ENCODE results near the gene BIN1.

Gene BIN1

DNA sequence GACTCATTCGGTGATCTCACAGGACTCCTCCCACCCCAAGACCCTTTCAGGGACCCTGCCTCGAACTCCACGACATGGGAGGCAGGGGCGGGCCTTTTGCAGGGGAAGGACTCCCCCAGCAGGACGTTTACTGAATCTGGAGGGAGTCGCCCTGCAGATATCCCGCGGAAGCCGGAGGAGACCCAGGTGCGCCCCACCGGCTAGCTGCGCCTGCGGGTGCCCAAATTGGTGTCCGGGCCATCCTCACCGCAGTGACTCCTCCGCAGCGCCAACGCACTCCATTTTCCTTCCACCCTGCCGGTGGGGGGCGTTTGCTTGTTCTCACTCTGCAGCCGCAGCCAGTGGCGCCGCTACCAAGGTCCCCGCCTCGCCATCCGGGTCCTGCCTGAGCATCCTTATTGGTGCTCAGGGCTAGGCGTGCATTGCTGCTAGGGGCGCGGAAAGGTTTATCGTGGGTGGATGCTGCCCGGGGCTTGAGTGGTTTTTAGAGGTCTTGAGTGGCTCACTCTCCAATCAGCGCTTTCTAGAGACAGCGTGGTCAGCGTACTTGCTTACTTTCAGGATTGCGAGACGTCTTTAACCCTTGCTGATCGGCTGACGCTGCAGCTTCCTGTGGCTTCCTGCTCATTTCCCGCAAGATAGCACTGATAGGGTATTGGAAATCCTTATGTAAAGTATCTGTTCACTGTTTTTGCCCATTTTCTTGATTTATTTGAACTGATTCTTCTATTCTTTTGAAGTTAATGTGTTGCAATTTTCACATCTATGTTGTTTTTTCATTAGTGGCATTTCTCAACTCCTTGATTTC lies 81.4 kb downstream of the BIN1 start:
- DNase-seq (ENCODE audit: low read depth in 1 of 2, low spot score in 1 of 2): peak; percentile 39 to 42

DNA sequence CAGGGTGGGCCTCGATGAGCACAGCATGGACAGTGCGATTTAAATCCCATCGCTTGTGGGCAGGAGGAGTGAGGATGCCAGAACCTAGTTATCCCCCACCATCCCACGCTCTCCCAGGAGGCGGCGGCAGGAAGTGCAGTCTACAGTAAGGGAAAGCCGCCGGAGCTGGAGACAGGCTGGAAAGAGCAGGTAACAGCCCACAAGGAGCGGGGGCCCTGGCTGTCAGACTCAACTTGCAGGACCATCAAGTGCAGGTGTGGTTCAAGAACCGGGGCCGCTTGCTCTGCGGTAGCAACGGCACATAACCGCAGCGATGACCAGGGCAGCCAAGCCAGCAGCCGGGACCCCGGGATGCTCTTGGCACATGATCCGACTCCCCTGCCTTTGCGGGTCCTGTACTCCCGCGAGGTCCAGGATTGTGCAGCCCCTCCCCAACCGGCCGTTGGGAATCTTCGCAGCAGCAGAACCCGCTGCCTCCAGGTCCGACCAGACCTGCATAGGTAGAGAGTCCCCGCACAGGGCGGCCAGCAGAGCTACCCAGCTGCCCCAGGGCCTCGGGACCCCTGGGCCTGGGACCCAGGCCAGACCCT lies 82.1 kb downstream of the BIN1 start:
- DNase-seq (ENCODE audit: low read depth in 1 of 2, low spot score in 1 of 2): no peak

DNA sequence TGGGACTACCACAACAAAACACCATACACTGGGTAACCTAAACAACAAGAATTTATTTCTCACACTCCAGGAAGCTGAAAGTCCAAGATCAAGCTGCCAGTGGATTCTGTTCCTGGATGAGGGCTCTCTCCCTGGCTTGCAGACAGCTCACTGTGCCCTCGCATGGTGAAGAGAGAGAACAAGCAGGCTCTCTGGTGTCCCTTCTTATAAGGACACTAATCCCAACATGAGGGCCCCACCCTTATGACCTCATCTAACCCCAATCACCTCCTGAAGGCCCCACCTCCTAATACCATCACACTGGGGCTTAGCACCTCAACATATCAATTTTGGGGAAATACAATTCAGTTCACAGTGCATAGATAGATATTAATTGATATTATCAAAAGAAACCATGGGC lies 83.5 kb downstream of the BIN1 start:
- no peak for DNase-seq (ENCODE audit: low read depth in 1 of 2, low spot score in 1 of 2)

DNA sequence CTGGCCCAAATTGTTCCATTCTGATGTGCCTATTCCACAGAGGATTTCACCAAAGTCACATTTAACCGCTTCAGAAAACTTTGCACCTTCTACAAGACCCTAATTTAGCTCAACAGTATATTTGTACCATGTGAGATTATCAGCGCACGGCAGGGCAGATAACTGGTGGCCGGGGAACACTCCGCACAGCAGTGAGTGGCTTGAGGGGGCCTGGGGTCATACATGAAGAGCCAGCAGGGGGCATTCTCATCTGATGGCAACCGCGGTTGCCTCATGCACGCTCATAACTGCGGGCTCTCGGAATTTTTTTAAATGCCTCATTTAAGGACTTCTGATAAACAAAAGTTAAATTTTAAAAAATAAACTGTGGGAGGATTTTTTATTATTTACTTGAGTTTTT lies 84.1 kb downstream of the BIN1 start:
- DNase-seq (ENCODE audit: low read depth in 1 of 2, low spot score in 1 of 2): no peak

DNA sequence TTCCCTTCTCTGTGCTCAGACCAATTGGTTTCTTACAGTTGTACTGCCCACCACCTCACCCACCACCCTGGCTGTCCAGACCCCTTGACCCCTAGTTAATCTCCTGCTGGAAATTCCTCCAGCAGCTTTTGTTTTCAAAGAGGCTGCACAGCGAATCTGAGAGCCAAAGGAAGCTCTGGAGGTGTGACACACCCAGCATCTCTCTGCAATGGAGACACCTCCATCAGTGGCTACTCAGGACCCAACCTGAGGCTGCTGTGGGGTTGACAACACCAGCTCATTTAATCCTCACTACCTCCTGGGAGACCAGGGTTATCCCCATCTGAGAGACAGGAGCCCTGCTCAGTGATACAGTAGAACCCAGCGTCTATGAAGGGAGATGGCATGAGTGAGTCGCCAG lies 86.4 kb downstream of the BIN1 start:
- no peak for DNase-seq (ENCODE audit: low read depth in 1 of 2, low spot score in 1 of 2)

DNA sequence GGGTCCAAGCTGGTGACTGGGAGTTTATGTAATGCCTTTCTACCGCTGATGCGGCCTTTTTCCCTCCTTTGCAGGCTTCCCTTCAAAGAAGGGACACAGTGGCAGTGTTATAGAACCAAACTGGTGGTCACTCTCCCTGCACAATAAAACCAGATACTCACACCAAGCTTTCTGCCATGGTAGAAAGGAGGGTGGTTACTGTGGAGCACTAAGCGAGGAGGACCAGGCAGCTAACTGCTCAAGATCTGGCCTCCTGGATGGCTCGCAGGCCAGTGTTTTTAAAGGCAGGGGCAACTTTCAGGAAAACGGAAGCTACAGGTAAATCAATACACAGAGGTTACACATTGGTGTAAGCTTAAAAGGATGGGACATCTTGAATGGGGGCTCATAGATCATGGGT lies 89.4 kb downstream of the BIN1 start:
- DNase-seq (ENCODE audit: low read depth in 1 of 2, low spot score in 1 of 2): no peak

DNA sequence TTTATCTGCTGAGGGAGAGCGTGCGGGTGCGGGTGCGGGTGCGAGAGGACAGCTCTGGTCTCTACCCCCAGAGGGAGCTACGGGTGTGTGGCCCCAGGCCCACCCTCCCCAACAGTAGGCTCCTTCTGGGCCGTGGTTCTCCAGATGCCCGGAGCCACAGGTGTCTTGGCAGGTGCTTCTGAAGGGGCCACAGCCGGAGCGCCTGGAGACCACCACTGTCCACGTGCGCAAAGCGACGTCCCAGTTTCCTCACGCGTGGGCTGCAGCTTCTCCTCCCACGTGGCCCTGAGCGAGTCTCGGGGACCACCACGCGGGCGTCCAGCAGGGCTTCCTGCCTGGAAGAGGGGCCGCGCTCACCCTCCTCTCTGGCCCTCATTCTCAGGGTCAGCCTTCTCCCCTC lies 90.6 kb downstream of the BIN1 start:
- DNase-seq (ENCODE audit: low read depth in 1 of 2, low spot score in 1 of 2): no peak

DNA sequence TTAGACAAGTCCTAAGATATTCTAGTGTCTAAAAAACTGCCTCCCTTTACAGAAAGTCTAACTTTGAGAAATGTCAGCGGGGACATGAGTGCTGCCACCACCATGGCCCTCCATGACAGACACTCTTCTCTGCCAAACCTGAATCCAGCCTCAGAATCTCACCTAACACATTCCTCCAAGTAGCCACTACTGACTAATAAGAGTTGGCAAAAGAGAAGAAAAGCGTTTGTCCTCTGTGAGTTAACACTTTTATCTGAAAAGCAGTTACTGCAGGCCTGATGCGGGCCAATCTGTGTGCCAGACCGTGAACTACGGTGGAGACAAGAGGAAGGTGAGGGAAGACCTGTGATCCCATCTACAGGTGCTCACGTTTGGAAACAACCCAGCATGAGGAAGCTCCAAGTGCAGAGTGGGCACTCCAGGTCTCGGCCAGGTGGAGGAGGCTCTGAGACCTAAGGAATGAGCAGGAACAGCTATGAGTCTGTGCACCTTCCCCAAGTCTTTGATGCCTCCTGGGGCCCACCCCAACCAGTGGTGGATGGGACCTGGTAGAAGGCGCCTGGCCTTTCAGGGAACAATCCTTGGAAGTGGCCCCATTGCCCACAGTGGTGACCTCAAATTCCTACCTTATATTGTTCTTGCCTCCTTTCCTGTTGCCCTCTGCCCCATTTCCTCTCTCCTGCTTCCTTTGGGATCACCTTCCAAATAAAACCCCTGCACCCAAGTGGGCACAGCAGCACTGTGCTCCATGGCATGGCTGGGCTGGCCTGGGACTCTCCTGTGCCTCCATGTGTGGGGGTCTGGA lies 91.6 kb downstream of the BIN1 start:
- no peak for DNase-seq (ENCODE audit: low read depth in 1 of 2, low spot score in 1 of 2)

DNA sequence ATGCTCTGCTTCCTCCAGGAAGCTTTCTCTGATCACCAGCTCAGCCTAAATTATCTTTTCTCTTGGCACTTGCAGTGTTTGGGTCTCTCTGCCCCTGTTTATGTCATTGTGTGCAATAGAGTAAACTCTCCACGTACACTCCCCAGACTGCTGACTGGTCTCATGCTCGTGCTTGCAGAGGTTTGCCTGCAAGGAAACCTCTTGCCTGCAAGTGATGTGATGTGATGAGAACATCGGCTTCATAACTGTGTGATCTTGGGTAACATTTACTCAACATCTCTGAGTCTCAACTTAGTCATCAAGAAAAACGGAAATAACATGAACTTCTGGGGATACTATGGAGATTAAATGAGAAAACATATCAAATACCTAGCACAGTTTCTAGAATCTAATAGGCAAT lies 92.3 kb downstream of the BIN1 start:
- DNase-seq (ENCODE audit: low read depth in 1 of 2, low spot score in 1 of 2): no peak

DNA sequence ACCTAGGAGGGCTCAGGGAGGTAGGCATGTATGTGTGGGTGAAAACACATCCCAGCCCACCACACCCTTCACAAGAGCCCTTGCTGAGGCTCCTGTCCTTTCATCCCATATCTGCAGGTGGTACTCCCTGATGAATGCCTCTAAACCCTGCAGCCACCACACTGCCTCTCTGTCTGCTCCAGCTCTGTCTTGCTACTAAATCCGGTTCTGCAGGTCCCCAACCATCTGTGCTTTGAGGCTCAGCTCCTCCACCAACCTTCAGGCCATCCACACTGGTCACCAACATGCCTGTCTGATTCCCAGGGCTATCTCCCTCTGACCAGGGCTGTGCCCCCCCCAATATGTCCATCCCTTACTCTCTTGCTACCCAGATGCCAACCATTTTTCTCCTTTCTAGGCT lies 92.7 kb downstream of the BIN1 start:
- no peak for DNase-seq (ENCODE audit: low read depth in 1 of 2, low spot score in 1 of 2)

DNA sequence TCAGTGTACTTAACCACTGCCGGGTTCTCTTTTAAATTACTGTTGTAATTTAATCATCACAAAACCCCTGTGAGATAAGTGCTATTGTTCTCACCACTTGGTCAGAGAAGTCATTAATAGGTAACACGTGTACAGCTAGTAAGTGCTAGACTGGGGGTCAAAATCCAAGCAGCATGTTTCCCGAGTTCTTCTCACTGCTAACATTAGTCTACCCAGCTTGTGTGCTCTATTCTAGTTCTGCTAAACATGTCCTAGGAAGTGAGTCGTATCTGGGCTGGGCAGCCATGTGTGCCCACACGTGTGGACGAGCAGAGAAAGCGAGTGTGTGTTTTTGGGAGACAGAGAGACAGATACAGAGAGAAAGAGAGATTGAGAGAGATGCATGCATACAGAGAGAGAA lies 94.1 kb downstream of the BIN1 start:
- DNase-seq (ENCODE audit: low read depth in 1 of 2, low spot score in 1 of 2): no peak

DNA sequence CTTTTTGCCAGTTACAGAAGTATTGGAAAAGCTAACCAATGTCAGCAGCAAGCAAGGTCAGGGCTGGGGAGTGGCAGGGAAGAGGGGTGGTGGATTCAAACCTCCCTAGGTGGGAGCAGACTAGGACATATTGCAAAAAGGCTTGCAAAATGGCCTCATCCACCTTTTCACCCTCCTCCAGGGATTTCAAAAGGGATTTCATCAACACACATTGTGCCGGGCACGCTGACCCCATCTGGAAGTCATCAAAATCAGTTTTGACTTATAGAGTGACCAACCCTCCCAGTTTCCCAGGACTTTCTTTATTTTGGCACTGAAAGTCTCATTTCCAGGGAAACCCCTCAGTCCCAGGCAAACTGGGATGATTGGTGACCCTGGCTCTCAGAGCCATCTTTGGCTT lies 94.7 kb downstream of the BIN1 start:
- DNase-seq (ENCODE audit: low read depth in 1 of 2, low spot score in 1 of 2): no peak

DNA sequence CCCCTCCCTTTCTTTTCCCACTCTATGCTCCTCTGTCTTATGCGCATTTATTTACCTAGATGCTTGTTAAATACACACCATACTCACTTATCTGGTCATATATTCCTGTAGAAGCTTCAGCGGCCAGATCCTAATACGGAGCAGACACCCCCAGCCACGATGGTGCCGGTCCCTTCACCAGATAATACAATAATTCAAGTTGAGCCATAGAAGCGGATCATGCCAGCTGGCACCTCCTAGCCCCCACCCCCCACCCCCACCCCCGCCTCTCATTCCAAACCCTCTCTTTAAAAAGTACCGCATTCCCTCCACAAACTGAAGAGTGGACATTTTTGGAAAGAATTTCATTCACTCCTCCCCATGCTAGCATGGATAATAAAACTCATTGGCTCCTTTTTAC lies 95.2 kb downstream of the BIN1 start:
- DNase-seq (ENCODE audit: low read depth in 1 of 2, low spot score in 1 of 2): no peak

DNA sequence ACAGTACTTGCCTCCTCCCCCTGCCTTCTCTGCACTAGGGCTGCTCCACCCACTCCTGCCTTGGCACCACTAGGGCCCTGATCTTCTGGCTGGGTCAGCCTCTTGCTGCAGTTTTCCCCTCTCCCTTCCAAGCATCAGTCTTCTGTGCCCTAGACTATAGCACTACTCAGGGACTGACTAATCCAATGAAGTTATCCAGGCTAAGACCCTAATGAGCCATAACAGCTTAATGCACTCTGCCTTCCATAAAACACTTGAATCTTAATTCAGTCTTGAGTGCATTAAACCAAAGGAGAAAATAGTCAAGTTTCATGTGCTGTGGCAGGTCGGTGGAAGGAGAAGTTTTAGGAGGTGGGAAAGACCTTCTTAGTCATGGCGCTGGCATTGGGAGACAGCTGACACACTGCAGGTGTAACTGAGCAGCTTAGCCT lies 95.7 kb downstream of the BIN1 start:
- no peak for DNase-seq (ENCODE audit: low read depth in 1 of 2, low spot score in 1 of 2)

DNA sequence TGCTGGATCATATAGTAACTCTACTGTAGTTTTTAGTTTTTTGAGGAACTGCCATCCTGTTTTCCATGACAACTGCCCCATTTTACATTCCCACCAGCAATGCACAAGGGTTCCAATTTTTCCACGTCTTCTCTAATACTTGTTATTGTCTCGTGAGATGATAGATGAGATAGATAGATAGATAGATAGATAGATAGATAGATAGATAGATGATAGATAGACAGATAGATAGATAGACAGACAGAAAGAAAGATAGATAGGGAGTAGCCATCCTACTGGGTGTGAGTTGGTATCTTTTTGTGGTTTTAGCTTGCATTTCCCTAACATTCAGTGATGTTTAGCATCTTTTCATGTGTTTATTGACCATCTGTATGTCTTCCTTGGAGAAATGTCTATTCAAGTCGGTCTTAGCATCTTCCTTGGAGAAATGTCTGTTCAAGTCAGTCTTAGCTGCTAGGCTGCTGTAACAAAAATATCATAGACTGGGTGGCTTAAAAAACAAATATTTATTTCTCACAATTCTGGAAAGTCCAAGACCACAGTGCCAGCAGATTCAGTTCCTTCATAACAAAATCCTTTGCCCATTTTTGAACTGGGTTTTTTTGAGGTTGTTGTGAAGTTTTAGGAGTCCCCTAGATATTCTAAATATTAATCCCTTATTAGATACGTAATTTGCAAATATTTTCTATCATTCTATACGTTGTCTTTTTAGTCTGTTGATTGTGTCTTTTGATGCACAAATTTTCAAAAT lies 98.5 kb downstream of the BIN1 start:
- DNase-seq (ENCODE audit: low read depth in 1 of 2, low spot score in 1 of 2): no peak

DNA sequence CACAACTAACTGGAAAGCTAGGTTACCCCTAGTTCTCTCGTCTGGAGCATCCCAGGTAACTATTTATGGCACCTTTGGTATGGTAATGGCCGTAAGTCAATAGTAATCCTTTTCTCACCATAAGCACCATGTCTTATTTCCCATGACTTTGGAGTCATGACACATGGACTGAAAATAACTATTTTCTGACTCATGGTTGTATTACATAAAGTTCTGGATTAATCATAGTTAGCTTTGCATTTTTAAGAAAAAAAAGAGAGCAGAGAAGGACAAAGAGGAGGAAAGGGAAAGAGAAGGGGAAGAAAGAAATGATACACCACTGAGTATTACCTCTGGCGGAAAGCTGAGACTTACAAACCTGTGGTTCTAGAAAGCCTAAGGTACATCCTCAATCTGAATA lies 99.3 kb downstream of the BIN1 start:
- no peak for DNase-seq (ENCODE audit: low read depth in 1 of 2, low spot score in 1 of 2)

DNA sequence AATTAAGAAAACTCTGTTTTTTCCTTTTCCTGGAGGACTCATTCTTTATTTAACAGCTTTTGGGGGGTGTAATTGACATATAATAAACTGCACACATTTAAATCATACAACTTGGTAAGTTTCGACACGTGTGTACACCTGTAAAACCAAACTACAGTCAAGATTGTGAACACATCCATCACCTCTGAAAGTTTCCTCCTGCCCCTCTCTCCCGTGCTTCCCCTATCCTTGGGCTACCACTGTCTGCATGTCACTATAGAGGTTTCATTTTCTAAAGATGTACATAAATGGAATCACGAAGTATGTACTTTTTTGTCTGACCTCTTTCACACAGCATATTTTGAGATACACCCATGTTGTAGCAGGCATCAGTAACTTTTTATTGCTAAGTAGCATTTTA lies 100.0 kb downstream of the BIN1 start:
- DNase-seq (ENCODE audit: low read depth in 1 of 2, low spot score in 1 of 2): no peak

DNA sequence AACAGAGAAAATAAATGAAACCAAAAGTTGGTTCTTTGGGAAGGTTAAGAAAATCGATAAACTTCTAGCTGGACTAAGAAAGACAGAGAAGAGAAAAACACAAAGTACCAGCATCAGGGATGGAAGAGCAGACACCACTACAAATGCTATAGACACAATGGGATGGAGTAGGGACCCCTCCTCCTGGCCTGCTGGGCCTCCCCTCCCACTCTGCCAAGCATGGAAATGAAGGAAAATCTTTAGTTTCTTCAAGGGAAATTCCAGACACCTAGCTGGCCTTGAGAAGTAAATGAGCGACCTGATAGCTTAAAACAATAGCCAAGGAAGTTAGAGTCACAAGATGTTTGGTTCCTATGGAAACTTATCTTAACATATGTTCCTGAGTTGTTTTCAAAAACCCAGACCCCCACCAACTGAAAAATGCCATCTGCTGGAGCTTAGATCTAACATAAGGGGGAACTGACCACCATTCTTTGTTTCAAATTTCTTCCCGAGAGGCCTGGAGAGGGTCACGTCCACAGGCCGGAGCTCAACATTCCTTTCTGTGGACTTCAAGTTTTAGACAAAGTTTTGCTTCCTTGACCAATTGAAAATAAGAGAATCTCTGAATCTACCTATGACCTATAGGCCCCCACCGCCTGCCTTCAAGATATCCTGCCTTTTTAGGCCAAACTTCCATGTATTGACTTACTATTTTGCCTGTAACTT lies 101.9 kb downstream of the BIN1 start:
- DNase-seq (ENCODE audit: low read depth in 1 of 2, low spot score in 1 of 2): no peak

DNA sequence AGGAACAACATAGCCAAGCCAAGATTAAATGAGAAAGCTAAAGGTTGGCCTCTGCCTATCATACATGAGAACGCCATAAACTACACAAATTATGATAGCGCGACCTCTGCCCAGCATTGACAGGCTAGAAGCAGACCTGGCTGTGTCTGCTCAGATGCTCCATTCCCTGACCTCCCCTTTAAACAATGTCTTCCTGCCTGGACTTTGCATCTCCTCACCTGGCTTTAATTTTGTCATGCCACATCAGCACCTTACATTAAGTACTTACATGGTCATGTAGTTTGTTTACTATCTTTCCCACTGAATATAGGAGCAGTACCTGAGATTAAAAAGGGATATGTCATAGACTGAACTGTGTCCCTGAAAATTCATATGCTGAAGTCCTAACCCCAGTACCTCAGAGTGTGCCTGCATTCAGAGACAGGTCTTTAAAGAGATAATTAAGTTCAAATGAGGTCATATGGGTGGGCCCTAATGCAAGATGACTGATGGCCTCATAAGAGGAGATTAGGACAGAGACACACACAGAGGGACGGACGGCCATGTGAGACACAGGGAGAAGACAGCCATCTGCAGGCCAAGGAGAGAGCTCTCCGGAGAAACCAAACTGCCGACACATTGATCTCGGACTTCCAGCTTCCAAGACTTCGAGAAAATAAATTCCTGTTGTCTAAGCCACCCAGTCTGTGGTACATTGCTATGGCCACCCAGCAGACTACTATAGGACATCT lies 103.7 kb downstream of the BIN1 start:
- DNase-seq (ENCODE audit: low read depth in 1 of 2, low spot score in 1 of 2): no peak

DNA sequence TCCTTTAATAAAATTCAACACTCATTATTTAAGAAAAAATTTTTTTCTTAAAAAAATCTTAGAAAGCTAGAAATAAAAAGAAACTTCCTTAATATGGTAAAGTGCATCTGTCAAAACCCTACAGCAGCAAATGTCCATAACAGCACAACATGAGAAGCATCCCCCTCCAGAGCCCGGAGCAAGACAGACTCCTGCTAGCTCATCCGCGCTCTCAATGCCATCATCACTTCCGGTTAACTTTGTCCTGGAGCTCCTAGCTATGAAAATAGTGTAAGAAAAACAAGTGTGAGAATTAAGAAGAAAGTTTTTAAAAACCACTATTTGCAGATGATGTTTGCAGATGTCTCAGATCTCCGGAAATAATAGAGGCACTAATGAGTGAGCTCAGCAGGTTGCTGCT lies 105.2 kb downstream of the BIN1 start:
- DNase-seq (ENCODE audit: low read depth in 1 of 2, low spot score in 1 of 2): no peak
